Measurements from ENCODE around the gene WRAP73.

GRCh38 chr1:3660704-3661103 is 10.8 kb upstream of the WRAP73 start:
- TF ChIP-seq, protein P1, sequence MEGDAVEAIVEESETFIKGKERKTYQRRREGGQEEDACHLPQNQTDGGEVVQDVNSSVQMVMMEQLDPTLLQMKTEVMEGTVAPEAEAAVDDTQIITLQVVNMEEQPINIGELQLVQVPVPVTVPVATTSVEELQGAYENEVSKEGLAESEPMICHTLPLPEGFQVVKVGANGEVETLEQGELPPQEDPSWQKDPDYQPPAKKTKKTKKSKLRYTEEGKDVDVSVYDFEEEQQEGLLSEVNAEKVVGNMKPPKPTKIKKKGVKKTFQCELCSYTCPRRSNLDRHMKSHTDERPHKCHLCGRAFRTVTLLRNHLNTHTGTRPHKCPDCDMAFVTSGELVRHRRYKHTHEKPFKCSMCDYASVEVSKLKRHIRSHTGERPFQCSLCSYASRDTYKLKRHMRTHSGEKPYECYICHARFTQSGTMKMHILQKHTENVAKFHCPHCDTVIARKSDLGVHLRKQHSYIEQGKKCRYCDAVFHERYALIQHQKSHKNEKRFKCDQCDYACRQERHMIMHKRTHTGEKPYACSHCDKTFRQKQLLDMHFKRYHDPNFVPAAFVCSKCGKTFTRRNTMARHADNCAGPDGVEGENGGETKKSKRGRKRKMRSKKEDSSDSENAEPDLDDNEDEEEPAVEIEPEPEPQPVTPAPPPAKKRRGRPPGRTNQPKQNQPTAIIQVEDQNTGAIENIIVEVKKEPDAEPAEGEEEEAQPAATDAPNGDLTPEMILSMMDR (conservative IDR thresholded peaks at IDR 0.05; ENCODE audit: low read depth, low read length), result no peak
- TF ChIP-seq EZH2 (IDR thresholded peaks at IDR 0.05; ENCODE audit: borderline replicate concordance, low read depth, low read length, poor library complexity, severe bottlenecking), result no peak
